A549 (cell line): ENCODE data around the gene RGS2. TPM values are rescaled to one million over a fixed set of nuclear protein-coding genes. Genes with fewer than 3 reads are reported as not detected.

Source experiments
- ATAC-seq, 2 experiments: fragments of 200-7000 bp in 1 of 2; fragments of >200 bp in 1 of 2; cut with Nextera tagmentation in 1 of 2; cut with Tn5 transposase in 1 of 2; 3 replicates each; pipeline versions ENCODE4 v1.8.0 to v1.9.1; 2018 to 2020; ENCODE audit warnings: mild to moderate bottlenecking in 1 of 2, moderate library complexity in 1 of 2
- CTCF ChIA-PET: fragments of 300-600 bp; sonication (Branson Sonifier 250); formaldehyde crosslinking; extraction: SDS; loops from one replicate; lab custom pipeline; 2021; ENCODE audit warnings: antibody characterized with exemption, inconsistent platforms; lab: Yijun Ruan, JAX
- POLR2A ChIA-PET: fragments of 350-600 bp; formaldehyde crosslinking; extraction: SDS; loops from one replicate; lab custom pipeline; 2021; ENCODE audit warnings: antibody characterized with exemption, inconsistent platforms; lab: Yijun Ruan, JAX
- DNase-seq, 2 experiments: peaks; one replicate each; pipeline versions ENCODE4 v3.0.0 to v3.0.0-alpha.2; 2011 to 2016; ENCODE audit warnings: low read depth in 1 of 2, low spot score in 1 of 2
- FAIRE-seq: peaks from 2 replicates; lab custom pipeline; 2011; peaks lifted over from hg19 to GRCh38; lab: Jason Lieb, UNC
- H3K27ac ChIP-seq, 2 experiments: fragments of >200 bp; sonication (Bioruptor Twin); formaldehyde crosslinking; 3 replicates each; pipeline ENCODE4 v1.5.1; 2016 to 2017
- H3K4me1 ChIP-seq: fragments of >200 bp; sonication (Bioruptor Twin); formaldehyde crosslinking; 3 replicates; pipeline ENCODE4 v1.6.1; 2016
- H3K4me2 ChIP-seq: fragments of >200 bp; sonication (Bioruptor Twin); formaldehyde crosslinking; 3 replicates; pipeline ENCODE4 v1.6.1; 2016
- H3K4me3 ChIP-seq: fragments of >200 bp; sonication (Bioruptor Twin); formaldehyde crosslinking; 3 replicates; pipeline ENCODE4 v1.5.1; 2016
- H3K9me3 ChIP-seq: fragments of >200 bp; sonication (Bioruptor Twin); formaldehyde crosslinking; 3 replicates; pipeline ENCODE4 v1.6.1; 2016
- BHLHE40 ChIP-seq: IDR thresholded peaks from 2 replicates; pipeline ENCODE4 v1.6.1; 2012; ENCODE audit warnings: low read depth, low read length, inconsistent platforms
- CBX2 ChIP-seq: fragments of 200-600 bp; sonication (generic); IDR thresholded peaks from 2 replicates; pipeline ENCODE4 v1.6.1; 2016; ENCODE audit warnings: low read depth, mild to moderate bottlenecking, borderline replicate concordance
- CBX8 ChIP-seq: fragments of 200-600 bp; sonication (generic); IDR thresholded peaks from 2 replicates; pipeline ENCODE4 v1.6.1; 2016
- CEBPB ChIP-seq, 2 experiments: fragments of >200 bp in 1 of 2; sonication (Bioruptor Twin) in 1 of 2; formaldehyde crosslinking in 1 of 2; IDR thresholded peaks; 2 replicates each; pipeline ENCODE4 v1.6.1; 2012 to 2016
- CHD2 ChIP-seq: fragments of 150-350 bp; IDR thresholded peaks from 2 replicates; pipeline ENCODE4 v1.6.1; 2014; ENCODE audit warnings: low read length; ENCODE audit not compliant: partially characterized antibody
- CTCF ChIP-seq: fragments of >200 bp; sonication (Bioruptor Twin); formaldehyde crosslinking; IDR thresholded peaks from 3 replicates; pipeline ENCODE4 v1.5.1; 2016
- E2F6 ChIP-seq: IDR thresholded peaks from 2 replicates; pipeline ENCODE4 v1.6.1; 2012; ENCODE audit warnings: low read depth, borderline replicate concordance
- EHMT2 ChIP-seq: fragments of 200-600 bp; sonication (generic); IDR thresholded peaks from 2 replicates; pipeline ENCODE4 v1.6.1; 2016; ENCODE audit warnings: antibody characterized with exemption, low read depth, mild to moderate bottlenecking, moderate library complexity
- EP300 ChIP-seq, 2 experiments: fragments of >200 bp; sonication (Bioruptor Twin); formaldehyde crosslinking; IDR thresholded peaks; 2 replicates in 1 of 2; 3 replicates in 1 of 2; pipeline ENCODE4 v1.6.1; 2016 to 2017
- ESRRA ChIP-seq: fragments of 150-350 bp; IDR thresholded peaks from 2 replicates; pipeline ENCODE4 v1.6.1; 2014; ENCODE audit warnings: mild to moderate bottlenecking, low read length, borderline replicate concordance
- FOSL2 ChIP-seq, 2 experiments: fragments of 450-650 bp in 1 of 2; fragments of >200 bp in 1 of 2; sonication (Bioruptor Twin) in 1 of 2; formaldehyde crosslinking; IDR thresholded peaks; 2 replicates each; pipeline versions ENCODE4 v1.5.0 to v1.6.1; 2016 to 2020; ENCODE audit warnings: mild to moderate bottlenecking in 1 of 2, moderate library complexity in 1 of 2
- HES2 ChIP-seq: fragments of >200 bp; sonication (Bioruptor Twin); formaldehyde crosslinking; IDR thresholded peaks from 2 replicates; pipeline ENCODE4 v1.6.1; 2016
- HOXA7 ChIP-seq: fragments of 250-450 bp; sonication (Bioruptor Pico); IDR thresholded peaks from 2 replicates; pipeline ENCODE4 v1.5.0; 2020; ENCODE audit warnings: mild to moderate bottlenecking, moderate library complexity
- JUN ChIP-seq, 2 experiments: fragments of >200 bp; sonication (Bioruptor Twin); formaldehyde crosslinking; IDR thresholded peaks; 2 replicates in 1 of 2; 3 replicates in 1 of 2; pipeline ENCODE4 v1.6.1; 2016 to 2017
- KDM1A ChIP-seq: fragments of 200-600 bp; sonication (generic); IDR thresholded peaks from 2 replicates; pipeline ENCODE4 v1.6.1; 2016; ENCODE audit warnings: low read depth, mild to moderate bottlenecking
- KDM5A ChIP-seq: fragments of 200-600 bp; sonication (generic); IDR thresholded peaks from 2 replicates; pipeline ENCODE4 v1.6.1; 2016; ENCODE audit warnings: antibody characterized with exemption, mild to moderate bottlenecking
- MAFK ChIP-seq: fragments of 450-650 bp; IDR thresholded peaks from 2 replicates; pipeline ENCODE4 v1.6.1; 2014; ENCODE audit not compliant: partially characterized antibody
- MAX ChIP-seq: IDR thresholded peaks from 2 replicates; pipeline ENCODE4 v1.6.1; 2012
- NR3C1 ChIP-seq: fragments of >200 bp; sonication (Bioruptor Twin); formaldehyde crosslinking; IDR thresholded peaks from 3 replicates; pipeline ENCODE4 v1.6.1; 2017
- PBX3 ChIP-seq: IDR thresholded peaks from 2 replicates; pipeline ENCODE4 v1.6.1; 2012
- RAD21 ChIP-seq, 2 experiments: fragments of >200 bp in 1 of 2; sonication (Bioruptor Twin) in 1 of 2; formaldehyde crosslinking in 1 of 2; IDR thresholded peaks in 1 of 2; conservative IDR thresholded peaks in 1 of 2; 2 replicates in 1 of 2; 3 replicates in 1 of 2; pipeline ENCODE4 v1.6.1; 2012 to 2018; ENCODE audit warnings: inconsistent platforms in 1 of 2
- RCOR1 ChIP-seq: fragments of 150-350 bp; IDR thresholded peaks from 2 replicates; pipeline ENCODE4 v1.6.1; 2014; ENCODE audit warnings: antibody characterized with exemption, low read length, low read depth
- RNF2 ChIP-seq: fragments of 200-600 bp; sonication (generic); IDR thresholded peaks from 2 replicates; pipeline ENCODE4 v1.6.1; 2016; ENCODE audit warnings: low read depth, mild to moderate bottlenecking, antibody characterized with exemption, moderate library complexity, borderline replicate concordance
- SMC3 ChIP-seq: fragments of >200 bp; sonication (Bioruptor Twin); formaldehyde crosslinking; IDR thresholded peaks from 3 replicates; pipeline ENCODE4 v1.6.1; 2018; ENCODE audit warnings: inconsistent platforms
- SREBF2 ChIP-seq: fragments of 450-650 bp; IDR thresholded peaks from 2 replicates; pipeline ENCODE4 v1.6.1; 2014; ENCODE audit warnings: mild to moderate bottlenecking, moderate library complexity
- TP53 ChIP-seq: fragments of 250-450 bp; sonication (Bioruptor Pico); IDR thresholded peaks from 2 replicates; pipeline ENCODE4 v1.5.0; 2021; ENCODE audit warnings: mild to moderate bottlenecking, moderate library complexity
- ZFP36 ChIP-seq: fragments of 450-650 bp; IDR thresholded peaks from 2 replicates; pipeline ENCODE4 v1.6.1; 2014; ENCODE audit warnings: borderline replicate concordance; ENCODE audit not compliant: partially characterized antibody
- ZNF302 ChIP-seq: fragments of 250-450 bp; sonication (Bioruptor Pico); IDR thresholded peaks from 2 replicates; pipeline ENCODE4 v1.9.0; 2021; ENCODE audit warnings: inconsistent platforms, mild to moderate bottlenecking, moderate library complexity
- ZSCAN20 ChIP-seq: fragments of 250-450 bp; sonication (Bioruptor Pico); IDR thresholded peaks from 2 replicates; pipeline ENCODE4 v1.8.0; 2022; ENCODE audit warnings: mild to moderate bottlenecking, moderate library complexity
- WGBS: methylation state at CpG from one replicate; pipeline ENCODE4 v1.1.6; 2017; ENCODE audit errors: missing lambda C conversion rate; 5-methylcytosine and 5-hydroxymethylcytosine counted together
- polyA plus RNA-seq, 4 experiments: library from polyadenylated mRNA; depleted of rRNA in 3 of 4; stranded (reverse); fragments of >200 nt; fragmentation: RNase III in 1 of 4; extraction: RNeasy Plus Mini Kit Qiagen cat#74134 plus additional on column Dnase treatment in 1 of 4; gene quantifications; 2 replicates in 3 of 4; 3 replicates in 1 of 4; pipeline ENCODE4 v1.2.3, GENCODE V29; 2011 to 2017

The RGS2 gene
- polyA plus RNA-seq, 2 of the 4 experiments (the other 2 are of a cell fraction), result 20.1 to 26.5 TPM

- H3K9me3 ChIP-seq, result no peaks in the 10 kb centered on the region
- FAIRE-seq, result no peak
- H3K4me1 ChIP-seq, result no peaks in the 10 kb centered on the region
- WGBS, result 75% methylated on average over 4 of the region's 4 CpGs
- H3K4me3 ChIP-seq, result no peak overlapping the region
- H3K4me2 ChIP-seq, result no peak overlapping the region
- POLR2A ChIA-PET, result no interaction called here
- no peak for DNase-seq
- no peak for TF ChIP-seq ZSCAN20 (CRISPR knock-in tag)
- no peak for TF ChIP-seq SMC3
- no peak for TF ChIP-seq CBX8
- TF ChIP-seq JUN (IDR thresholded peaks at IDR 0.05), result no peak
- TF ChIP-seq ZFP36, result no peak
- no peak for TF ChIP-seq KDM5A
- no peak for TF ChIP-seq TP53
- no peak for TF ChIP-seq EHMT2
- no peak for TF ChIP-seq BHLHE40
- TF ChIP-seq CTCF, result no peak
- TF ChIP-seq HES2, result no peak
- TF ChIP-seq EP300 (IDR thresholded peaks at IDR 0.05), result no peak
- TF ChIP-seq ZNF302 (CRISPR knock-in tag), result no peak
- CTCF ChIA-PET, result no interaction called here
- no peak overlapping the region for H3K27ac ChIP-seq
- no peak for ATAC-seq
These were observed 32.6 kb upstream of the RGS2 start for GRCh38 chr1:192776206-192776605.

GRCh38 chr1:192776998-192777397 lies 31.8 kb upstream of the RGS2 start:
- ATAC-seq (no peak), FAIRE-seq (no peak), DNase-seq (no peak)
- H3K9me3 ChIP-seq, result no peaks in the 10 kb centered on the region
- TF ChIP-seq MAFK (no peak), RAD21 (conservative IDR thresholded peaks at IDR 0.05 in 1 of 2, IDR thresholded peaks at IDR 0.05 in 1 of 2) (no peak), CBX2 (no peak), SREBF2 (no peak), HOXA7 (CRISPR knock-in tag) (no peak), KDM5A (no peak), E2F6 (no peak), NR3C1 (no peak), BHLHE40 (no peak), PBX3 (no peak)
- no peak overlapping the region for H3K4me3 ChIP-seq
- 40% methylated on average over 3 of the region's 3 CpGs for WGBS
- POLR2A ChIA-PET, result no interaction called here
- CTCF ChIA-PET, result no interaction called here
- no peak overlapping the region for H3K4me2 ChIP-seq
- no peaks in the 10 kb centered on the region for H3K4me1 ChIP-seq
- H3K27ac ChIP-seq, result no peak overlapping the region

- 70% methylated on average over 6 of the region's 6 CpGs for WGBS
- ChIA-PET CTCF (interaction anchor here (1.6 kb wide), 1 partner anchor 22 kb away, joined by 3 read pairs; no protein-coding TSS in a partner anchor), POLR2A (interaction anchor here (0.6 kb wide), 1 partner anchor 276 kb away, joined by 3 read pairs; no protein-coding TSS in a partner anchor)
- ATAC-seq, result no peak
- Histone ChIP-seq H3K4me2 (no peak overlapping the region), H3K9me3 (no peaks in the 10 kb centered on the region), H3K27ac (no peak overlapping the region), H3K4me3 (no peak overlapping the region), H3K4me1 (peaks cover 2% of the 10 kb centered on the region; the same call in 1 of the 3 replicates)
- TF ChIP-seq RNF2 (no peak), KDM1A (no peak), ESRRA (no peak), MAX (no peak), PBX3 (no peak), FOSL2 (IDR thresholded peaks at IDR 0.05) (no peak), FOSL2 (CRISPR knock-in tag; IDR thresholded peaks at IDR 0.05) (no peak), RCOR1 (no peak), CHD2 (no peak), CEBPB (IDR thresholded peaks at IDR 0.05) (no peak), E2F6 (no peak)
- DNase-seq, result no peak
- FAIRE-seq, result no peak
These were observed 25.0 kb upstream of the RGS2 start for GRCh38 chr1:192783791-192784190.
